ENCODE data around the gene FBXO3. TPM values are rescaled to one million over a fixed set of nuclear protein-coding genes. Genes with fewer than 3 reads are reported as not detected.

Gene FBXO3
- total RNA-seq, 1 donor from 2014 or later: 32.5 TPM

GRCh38 chr11:33723238-33723881 is 51.0 kb downstream of the FBXO3 start:
- H3K27me3 ChIP-seq: no peaks in the 10 kb centered on the region
- H3K4me3 ChIP-seq: no peak overlapping the region
- intact Hi-C loops (cut with DNase I): no loop called here
- H3K36me3 ChIP-seq: peaks cover 29% of the 10 kb centered on the region
- no peaks in the 10 kb centered on the region for H3K9me3 ChIP-seq
- peaks cover 61% of the 10 kb centered on the region for H3K4me1 ChIP-seq
- ATAC-seq (peak; percentile 53), DNase-seq (no peak)
- TF ChIP-seq, protein P1, sequence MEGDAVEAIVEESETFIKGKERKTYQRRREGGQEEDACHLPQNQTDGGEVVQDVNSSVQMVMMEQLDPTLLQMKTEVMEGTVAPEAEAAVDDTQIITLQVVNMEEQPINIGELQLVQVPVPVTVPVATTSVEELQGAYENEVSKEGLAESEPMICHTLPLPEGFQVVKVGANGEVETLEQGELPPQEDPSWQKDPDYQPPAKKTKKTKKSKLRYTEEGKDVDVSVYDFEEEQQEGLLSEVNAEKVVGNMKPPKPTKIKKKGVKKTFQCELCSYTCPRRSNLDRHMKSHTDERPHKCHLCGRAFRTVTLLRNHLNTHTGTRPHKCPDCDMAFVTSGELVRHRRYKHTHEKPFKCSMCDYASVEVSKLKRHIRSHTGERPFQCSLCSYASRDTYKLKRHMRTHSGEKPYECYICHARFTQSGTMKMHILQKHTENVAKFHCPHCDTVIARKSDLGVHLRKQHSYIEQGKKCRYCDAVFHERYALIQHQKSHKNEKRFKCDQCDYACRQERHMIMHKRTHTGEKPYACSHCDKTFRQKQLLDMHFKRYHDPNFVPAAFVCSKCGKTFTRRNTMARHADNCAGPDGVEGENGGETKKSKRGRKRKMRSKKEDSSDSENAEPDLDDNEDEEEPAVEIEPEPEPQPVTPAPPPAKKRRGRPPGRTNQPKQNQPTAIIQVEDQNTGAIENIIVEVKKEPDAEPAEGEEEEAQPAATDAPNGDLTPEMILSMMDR (IDR thresholded peaks at IDR 0.05): no peak
- H3K27ac ChIP-seq: peak overlapping the region; percentile 82

- intact Hi-C loops (cut with DNase I): no loop called here
- Histone ChIP-seq H3K27me3 (no peaks in the 10 kb centered on the region), H3K9me3 (no peaks in the 10 kb centered on the region), H3K4me3 (no peak overlapping the region), H3K36me3 (peaks cover 35% of the 10 kb centered on the region), H3K4me1 (peaks cover 61% of the 10 kb centered on the region), H3K27ac (peak overlapping the region; percentile 82)
- ATAC-seq: peak; percentile 70
- TF ChIP-seq, protein P1 (IDR thresholded peaks at IDR 0.05): no peak
- no peak for DNase-seq
These were observed 51.6 kb downstream of the FBXO3 start for GRCh38 chr11:33722590-33723234.

DNA sequence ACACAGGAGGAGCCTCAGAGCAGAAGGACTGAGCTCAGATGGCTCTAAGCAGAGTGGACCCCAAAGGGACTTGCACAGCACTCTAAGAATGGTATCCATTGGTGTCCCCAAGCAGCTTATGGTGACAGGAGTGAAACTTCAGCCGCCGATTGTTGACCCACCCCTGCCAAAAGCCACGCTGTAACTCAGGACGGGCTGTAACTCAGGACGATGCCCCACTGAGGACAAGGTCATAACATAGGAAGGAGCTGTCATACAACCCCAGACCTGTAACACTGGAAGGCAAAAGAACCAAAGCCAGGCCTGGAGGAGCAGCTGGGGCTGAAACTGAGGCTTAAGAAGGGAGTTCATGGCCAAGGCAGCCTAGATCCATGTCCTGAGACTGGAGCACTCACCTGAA is 52.3 kb downstream of the FBXO3 start:
- Histone ChIP-seq H3K36me3 (peaks cover 42% of the 10 kb centered on the region), H3K4me3 (no peak overlapping the region), H3K27ac (peak overlapping the region; percentile 82), H3K27me3 (no peaks in the 10 kb centered on the region), H3K4me1 (peaks cover 61% of the 10 kb centered on the region), H3K9me3 (no peaks in the 10 kb centered on the region)
- intact Hi-C loops (cut with DNase I): no loop called here
- TF ChIP-seq, protein P1 (IDR thresholded peaks at IDR 0.05): no peak
- ATAC-seq: no peak
- DNase-seq: no peak

GRCh38 chr11:33721426-33721825 is 52.9 kb downstream of the FBXO3 start:
- TF ChIP-seq, protein P1 (IDR thresholded peaks at IDR 0.05): no peak
- Histone ChIP-seq H3K36me3 (peaks cover 48% of the 10 kb centered on the region), H3K27me3 (no peaks in the 10 kb centered on the region), H3K9me3 (no peaks in the 10 kb centered on the region), H3K4me3 (no peak overlapping the region), H3K27ac (no peak overlapping the region), H3K4me1 (peaks cover 62% of the 10 kb centered on the region)
- ATAC-seq (no peak), DNase-seq (no peak)
- intact Hi-C loops (cut with DNase I): no loop called here

DNA sequence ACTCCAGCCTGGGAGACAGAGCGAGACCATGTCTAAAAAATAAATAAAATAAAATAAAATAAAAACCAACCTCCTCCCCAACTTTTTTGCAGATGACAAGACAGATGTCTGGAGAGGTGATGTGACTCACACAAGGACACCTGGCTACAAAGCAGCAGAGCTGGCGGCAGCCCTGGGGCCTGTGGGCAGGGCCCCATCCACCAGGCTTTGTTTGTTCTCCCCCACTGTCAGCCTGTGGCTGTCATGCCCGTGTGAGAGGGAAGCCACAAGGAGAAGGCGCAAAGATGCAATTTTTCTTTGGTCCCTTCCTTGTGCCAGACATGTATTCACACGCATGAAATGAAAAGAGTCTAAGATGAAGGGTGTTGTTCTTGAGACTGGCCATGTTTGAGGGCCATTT is 54.7 kb downstream of the FBXO3 start:
- Histone ChIP-seq H3K36me3 (peaks cover 65% of the 10 kb centered on the region), H3K4me3 (no peak overlapping the region), H3K9me3 (no peaks in the 10 kb centered on the region), H3K27ac (no peak overlapping the region), H3K4me1 (peaks cover 52% of the 10 kb centered on the region), H3K27me3 (no peaks in the 10 kb centered on the region)
- DNase-seq (no peak), ATAC-seq (no peak)
- intact Hi-C loops (cut with DNase I): no loop called here
- TF ChIP-seq, protein P1 (IDR thresholded peaks at IDR 0.05): no peak
